Amygdala (tissue), 56 donors: Measurements from ENCODE around the gene SOX2.

Experiments
- DNase-seq, 56 donors: peaks; one replicate each; lab custom pipeline; 2025; lab: John Stamatoyannopoulos, UW

The SOX2 gene

GRCh38 chr3:181703601-181704420 is 7.9 kb upstream of the SOX2 start:
- peak in 43 of 56 donors; percentile 11 to 84 (median 60) for DNase-seq

DNA sequence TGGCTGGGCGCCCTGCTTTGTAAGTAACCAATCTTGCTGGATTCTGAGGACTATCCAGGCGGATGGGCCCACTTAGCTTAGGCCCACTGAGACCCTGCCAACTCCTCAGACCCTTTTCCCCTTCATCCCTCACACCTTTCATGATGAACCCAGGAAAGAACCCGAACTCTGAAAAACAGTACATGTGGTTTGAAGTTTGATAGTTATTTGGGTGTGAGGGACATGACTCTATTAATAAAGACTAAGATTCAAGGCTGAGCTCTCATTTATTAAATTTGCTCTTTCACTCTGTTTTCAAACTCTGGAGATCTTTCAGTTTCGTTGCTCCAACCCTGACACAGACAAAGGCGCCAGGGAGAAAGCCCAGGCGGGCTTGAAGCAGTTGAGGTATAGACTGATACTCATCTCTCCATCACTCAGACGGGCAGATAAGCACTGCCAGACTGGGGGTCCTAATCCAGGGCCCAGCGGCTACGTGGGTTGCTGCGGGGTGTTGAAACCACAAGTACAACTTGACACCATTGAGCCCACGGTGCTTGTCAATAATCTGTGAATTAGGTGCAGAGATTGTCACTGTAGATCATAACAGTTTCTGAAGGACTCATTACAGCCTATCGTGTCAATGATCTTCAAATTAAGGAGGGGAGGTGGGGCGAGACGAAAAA is 7.2 kb upstream of the SOX2 start:
- peak in 3 of 56 donors; percentile 13 to 36 (median 21) for DNase-seq

DNA sequence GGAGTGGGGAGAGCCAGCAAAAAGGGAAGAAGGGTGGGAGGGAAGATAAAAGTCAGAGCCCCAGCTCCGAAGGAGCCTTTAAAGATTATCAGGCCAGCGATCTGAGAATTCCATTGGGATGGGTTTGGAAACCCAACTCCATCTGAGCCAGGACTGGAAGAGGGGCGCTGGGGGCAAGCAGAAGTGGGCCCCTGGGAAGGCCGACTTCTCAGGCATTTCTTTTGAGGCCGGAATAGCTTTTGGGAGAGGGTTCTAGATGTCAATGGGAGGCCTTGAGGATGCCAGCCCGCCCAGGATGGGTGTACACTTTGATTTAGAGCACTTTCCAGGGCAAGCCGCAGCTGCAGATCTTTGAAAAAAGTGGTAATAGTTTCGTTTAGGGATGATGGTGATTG is 6.6 kb upstream of the SOX2 start:
- DNase-seq = peak in 1 of 56 donors; percentile 13

- no peak for DNase-seq
Observed at GRCh38 chr3:181707980-181708379, 3.7 kb upstream of the SOX2 start.

DNA sequence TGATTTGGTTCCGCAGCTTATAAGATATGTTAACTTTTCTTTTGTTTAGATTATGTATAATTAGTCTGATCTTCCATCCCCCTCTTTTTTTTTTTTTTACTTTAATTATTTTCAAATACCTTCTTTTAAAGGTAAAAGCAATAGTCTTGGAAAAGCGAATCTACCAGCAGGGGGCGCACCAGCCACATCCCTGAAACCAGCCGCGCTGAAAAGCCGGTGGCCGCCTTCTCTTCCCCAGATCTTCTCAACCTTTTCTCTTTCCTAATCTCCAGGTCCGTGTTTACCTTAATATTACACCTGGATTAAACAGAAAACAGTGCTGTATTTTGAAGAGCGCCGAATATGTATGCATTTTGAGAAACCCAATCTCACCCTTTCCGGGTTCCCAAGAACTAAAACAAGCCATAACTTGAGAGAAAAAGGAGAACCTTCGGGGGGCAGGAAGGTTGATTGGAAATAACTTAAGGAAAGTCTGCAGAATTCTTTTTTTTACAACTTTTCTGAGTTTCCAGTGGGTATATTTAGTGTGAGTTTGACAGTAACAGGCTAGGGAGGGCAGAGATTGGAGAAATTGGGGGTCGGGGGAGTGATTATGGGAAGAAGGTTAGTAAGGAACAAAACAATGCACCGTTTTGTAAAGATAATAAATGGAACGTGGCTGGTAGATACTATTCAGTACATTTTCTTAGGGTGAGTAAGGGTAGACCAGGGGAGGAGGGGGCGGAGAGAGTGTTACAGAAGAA is 2.0 kb upstream of the SOX2 start:
- peak in 31 of 56 donors; percentile 13 to 86 (median 52) for DNase-seq

- DNase-seq = peak in 10 of 56 donors; percentile 30 to 61 (median 46)
Observed at GRCh38 chr3:181710345-181711291, 1.1 kb upstream of the SOX2 start.

DNA sequence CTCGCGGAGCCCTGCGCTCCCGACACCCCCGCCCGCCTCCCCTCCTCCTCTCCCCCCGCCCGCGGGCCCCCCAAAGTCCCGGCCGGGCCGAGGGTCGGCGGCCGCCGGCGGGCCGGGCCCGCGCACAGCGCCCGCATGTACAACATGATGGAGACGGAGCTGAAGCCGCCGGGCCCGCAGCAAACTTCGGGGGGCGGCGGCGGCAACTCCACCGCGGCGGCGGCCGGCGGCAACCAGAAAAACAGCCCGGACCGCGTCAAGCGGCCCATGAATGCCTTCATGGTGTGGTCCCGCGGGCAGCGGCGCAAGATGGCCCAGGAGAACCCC is 464 bp downstream of the SOX2 start:
- DNase-seq = peak in 2 of 56 donors; percentile 52 to 54

GRCh38 chr3:181712553-181713279 is 991 bp downstream of the SOX2 start:
- DNase-seq = peak in 13 of 56 donors; percentile 13 to 72 (median 44)

- no peak for DNase-seq
Observed at GRCh38 chr3:181713280-181713647, 1.5 kb downstream of the SOX2 start.

GRCh38 chr3:181713676-181714612 is 2.2 kb downstream of the SOX2 start:
- no peak for DNase-seq

DNA sequence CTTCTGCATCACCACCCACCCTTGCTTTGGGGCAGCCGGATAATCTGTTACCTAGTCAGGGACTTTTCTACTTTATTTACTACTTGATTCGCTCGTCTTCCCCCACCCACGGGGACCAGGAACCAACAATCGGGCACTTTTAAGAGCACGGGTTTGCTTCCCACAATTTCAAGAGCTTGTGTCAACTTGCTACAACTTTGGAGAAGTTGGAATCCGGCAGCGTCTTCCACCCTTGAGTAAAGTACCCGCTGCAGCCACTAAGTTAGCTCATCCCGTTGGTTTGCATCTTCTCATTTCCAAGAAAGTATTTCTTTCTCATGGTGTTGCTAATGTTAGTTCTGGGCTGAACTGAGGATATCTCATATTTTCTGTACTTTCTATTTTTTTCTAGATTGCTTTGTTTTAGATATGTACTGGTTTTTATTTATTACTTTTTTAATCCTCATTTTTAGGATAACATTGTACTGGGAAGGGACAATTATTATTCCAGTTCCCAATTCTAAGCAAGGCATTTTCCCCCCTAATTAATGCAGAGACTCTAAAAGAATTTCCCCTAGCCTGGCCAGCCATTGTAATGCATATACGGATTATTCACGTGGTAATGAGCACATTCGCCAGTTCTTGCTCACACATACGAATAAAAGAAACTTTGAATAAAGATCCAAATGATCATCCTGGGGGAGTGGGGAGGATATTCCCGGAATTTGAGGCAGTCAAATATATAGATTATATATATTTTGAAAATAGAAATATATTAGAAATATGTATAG is 4.0 kb downstream of the SOX2 start:
- DNase-seq = peak in 1 of 56 donors; percentile 14

- no peak for DNase-seq
Observed at GRCh38 chr3:181716966-181717365, 5.2 kb downstream of the SOX2 start.

- DNase-seq = no peak
Observed at GRCh38 chr3:181717549-181718171, 5.9 kb downstream of the SOX2 start.

- DNase-seq = no peak
Observed at GRCh38 chr3:181718369-181718768, 6.6 kb downstream of the SOX2 start.

DNA sequence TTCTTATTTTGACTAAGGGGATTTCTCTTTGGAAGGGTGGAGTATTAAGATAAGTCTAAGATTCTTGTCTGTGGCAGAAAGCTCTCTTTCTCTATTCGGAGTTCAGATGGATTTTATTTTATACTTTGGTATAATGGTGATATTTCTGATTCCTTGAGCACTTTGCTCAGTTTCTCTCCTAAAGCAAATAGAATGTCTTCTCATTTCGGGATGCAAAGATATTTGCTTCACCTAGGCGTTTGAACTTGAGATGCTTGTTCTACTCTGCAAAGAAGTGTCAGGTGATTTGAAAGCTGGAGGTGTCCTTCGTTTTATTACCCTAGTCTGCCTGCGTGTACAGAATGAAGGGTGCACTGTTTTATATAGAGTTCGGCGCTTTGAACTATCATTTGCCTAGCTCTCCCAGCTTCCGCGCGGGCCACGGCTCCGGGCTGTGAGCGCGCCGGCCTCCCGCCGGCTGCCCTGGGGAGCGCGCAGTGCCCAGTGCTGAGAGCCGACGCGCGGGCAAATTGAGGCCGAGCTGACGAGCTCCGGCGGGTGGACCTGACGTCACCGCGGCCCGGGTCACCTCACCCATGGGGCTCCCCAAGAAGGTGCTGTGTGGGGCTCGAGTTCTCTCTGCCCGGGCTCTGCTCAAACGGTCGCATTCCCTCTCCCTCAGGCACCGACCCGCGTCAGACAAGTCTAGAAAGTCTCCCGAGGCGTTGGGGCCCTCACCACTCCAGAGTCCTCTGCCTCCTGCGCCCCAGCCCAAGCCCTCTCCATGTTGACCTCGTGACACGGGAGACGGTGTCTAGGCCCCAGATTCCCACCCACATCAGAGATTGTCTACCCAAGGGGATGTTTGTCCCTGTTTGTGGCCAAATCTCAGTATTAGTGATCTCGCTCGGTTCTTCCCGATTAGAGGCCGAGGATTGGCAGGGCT is 7.5 kb downstream of the SOX2 start:
- DNase-seq = peak in 11 of 56 donors; percentile 21 to 52 (median 40)
